Activated gamma-delta T cell (primary cell): ENCODE measurements around the gene MYMK.

ENCODE experiments used
- DNase-seq: peaks from one replicate; lab custom pipeline; 2025; lab: John Stamatoyannopoulos, UW

Gene MYMK

DNA sequence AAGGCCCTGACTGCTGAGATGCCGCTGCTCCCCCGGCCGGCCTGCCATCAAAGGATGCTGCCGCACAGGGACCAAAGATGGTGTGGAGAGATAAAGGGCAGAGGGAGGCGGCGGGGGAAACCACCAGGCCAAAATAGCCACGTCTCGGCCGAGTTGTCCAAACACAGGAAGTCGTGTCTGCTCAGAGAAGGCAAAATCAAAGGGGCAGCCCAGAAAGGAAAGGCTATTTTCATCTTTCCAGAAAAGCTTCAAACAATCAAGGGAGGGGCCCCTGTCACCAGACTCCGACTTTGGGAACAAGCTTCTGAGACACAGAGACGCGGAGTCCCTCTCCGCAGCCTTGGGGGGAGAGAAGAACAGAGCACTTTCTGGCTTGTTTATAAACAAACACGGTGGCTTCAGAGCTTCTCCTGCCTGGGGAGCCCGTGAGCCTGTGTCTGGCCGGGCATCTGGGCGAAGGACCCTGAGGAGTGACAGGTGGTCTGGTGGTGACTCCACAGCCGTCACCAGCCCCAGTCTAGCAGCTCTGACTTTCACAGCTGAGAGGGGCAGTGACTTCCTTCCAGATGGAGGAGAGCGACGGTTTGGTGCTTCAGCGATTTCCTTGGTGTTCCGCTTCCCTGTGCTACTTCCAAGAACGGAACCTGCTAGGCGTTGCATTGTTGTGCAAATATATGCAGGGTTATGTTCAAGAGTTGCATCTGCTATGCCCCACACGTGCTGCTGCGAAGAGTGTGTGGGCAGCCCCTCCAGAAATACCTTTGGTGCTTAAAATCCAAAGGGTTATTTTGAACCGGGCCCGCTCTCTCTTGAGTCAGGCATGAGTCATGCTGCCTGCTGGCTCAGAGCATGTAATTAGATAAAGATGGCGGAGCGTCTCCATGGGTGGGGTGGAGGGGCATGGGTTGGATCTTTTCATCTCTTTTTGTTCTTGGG, 33.7 kb upstream of the MYMK start:
- no peak for DNase-seq

DNA sequence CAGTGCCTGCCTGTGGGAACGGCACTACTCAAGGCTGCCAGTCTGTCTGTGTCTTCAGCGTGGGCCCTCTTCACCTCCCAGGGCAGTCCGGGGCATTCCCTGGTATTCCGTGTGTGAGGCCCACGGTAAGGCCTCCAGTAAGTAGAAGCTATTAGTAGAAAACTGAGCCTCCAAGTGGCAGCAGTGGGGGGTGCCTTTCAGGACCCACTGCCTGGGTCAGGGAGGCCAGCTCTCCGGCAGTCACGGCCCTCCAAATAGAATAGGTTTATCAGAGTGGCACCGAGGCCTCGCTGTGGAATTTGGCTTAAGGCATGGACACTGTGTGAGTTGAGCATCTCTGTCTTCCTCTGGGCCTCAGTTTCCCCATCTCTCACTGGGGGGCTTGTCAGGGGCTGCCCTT, 32.8 kb upstream of the MYMK start:
- no peak for DNase-seq

DNA sequence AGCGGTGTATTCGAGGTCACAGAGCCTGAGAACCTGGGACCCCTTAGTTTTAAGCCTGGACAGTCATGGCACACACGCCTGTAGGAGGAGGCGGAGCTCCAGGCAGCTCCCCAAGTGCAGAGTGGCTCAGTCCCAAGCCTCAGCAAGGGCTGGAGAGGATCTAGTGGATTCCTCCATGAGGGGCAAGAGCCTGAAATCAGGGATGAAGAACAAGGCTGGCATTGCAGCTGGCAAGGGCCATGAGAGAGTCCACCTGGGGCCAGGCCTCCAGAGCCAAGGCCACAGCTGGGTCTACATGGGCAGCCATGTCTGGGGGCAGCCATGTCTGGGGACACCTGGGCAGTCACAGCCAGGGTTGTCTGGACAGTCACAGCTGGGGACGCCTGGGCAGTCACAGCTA, 31.6 kb upstream of the MYMK start:
- no peak for DNase-seq

DNA sequence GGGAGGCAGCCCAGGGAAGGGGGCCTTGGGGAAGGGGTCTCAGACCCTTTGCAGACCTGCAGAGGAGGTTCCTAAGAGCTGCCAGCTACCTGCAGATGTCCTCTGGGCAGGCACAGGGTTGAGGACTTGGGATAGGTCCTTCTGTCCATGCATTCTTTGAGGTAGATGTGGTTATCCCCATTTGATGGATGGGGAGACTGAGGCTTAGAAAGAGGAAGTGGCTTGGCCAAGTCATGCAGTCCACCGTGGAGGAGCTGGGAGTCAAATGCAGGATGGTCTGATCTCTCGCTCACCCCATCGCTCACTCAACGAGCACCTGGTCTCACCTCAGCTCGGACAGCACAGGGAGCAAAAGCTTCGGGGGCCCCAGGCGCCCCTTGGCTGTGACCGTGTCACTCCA, 30.0 kb upstream of the MYMK start:
- no peak for DNase-seq

DNA sequence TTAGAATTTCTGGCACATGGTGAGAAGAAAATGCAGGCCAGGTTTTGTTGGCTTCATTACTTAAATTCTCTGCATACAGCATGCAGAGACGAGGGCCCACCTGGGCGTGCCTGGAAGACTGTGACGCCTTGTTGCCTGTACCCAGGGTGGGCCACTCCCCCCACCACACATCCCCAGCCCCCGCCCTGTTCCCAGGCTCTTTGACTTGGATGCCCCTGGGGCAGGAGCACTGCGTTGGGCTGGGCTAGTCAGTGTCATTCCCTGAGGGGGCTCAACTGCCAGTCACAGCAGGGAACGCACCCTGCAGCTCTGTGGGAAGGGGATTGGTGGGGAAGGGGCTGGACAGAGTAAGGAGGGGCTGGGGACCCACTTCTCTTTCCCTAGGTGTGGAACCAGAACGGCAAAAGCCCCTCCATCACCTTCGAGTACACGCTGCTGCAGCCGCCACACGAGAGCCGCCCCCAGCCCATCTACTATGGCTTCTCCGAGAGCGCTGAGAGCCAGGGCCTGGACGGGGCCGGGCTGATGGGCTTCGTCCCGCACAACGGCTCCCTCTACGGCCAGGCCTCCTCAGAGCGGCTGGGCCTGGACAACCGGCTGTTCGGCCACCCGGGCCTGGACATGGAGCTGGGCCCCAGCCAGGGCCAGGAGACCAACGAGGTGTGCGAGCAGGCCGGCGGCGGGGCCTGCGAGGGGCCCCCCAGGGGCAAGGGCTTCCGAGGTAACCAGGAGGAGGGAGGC, 29.4 kb upstream of the MYMK start:
- DNase-seq, result no peak

DNA sequence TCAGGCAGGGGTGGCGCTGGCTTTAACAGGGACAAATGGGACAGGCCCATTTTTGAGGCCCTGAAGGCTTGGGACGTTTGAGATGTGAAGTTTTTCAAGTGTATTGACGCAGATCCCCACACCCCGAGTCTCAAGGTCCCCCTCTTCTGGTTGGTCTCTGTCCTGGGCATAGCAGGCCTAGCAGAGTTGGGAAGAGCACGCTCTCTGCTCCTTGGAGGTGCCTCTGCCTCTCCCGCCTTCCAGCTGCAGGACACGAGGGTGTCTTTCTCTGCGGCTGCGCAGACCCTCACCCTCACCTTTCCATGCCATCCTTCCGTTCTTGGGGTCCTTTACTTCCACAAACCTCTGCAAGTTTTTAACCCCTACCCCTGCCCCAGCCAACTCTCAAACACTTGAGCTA, 28.4 kb upstream of the MYMK start:
- no peak for DNase-seq

DNA sequence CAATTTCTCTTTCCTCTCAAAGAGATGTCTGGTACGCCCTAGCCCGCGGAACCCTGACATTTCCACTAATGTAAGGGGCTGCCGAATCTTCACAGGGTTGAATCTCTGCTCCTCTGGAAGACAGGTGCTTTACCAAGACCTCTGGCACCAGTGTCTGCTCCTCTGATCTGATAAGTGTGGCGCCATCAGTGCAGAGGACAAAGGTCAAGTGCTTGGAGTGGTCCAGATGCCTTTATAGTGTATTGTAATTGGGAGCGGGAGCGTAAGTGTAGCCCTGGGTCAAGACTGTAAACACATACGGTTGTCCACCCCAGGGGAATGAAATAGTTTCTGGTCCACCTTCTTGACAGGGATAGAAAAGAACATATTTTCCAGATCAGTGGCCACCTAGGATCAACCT, 27.5 kb upstream of the MYMK start:
- DNase-seq, result no peak

DNA sequence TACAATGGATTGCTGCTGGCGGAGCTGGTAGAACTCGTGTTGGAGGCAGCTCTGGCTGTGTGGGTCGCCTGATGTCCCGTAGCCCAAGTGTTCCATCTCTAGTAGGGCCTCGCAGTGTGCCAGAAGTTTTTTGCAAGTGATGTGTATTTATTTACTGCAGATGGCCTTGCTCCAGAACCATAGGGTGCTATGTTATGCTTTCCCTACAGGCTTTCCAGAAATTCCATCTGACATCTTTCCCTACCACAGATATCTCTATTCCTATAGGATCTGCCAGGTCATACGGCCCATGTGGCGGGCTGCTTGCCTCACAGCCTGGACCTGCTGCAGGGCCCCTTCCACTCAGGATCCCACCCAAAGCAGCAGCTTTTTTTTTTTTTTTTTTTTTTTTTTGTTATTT, 26.7 kb upstream of the MYMK start:
- DNase-seq, result no peak

DNA sequence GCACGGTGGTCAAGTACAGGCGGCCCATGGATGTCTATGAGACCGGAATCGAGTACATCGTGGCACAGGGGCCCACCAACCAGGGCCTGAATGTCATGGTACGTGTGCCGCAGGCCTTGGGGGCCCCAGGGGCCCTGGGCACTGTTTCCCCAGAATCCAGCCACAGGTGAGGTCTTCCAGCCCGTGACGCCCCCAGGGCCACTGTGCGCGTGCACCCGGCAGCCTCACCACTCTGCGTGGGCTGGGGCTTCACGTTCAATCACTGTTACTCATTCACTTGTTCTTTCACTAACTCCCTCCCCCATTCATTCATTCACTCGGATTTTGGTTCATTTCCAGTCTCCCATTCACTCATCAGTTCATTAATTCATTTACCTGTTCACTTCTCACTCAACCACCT, 22.4 kb upstream of the MYMK start:
- no peak for DNase-seq

DNA sequence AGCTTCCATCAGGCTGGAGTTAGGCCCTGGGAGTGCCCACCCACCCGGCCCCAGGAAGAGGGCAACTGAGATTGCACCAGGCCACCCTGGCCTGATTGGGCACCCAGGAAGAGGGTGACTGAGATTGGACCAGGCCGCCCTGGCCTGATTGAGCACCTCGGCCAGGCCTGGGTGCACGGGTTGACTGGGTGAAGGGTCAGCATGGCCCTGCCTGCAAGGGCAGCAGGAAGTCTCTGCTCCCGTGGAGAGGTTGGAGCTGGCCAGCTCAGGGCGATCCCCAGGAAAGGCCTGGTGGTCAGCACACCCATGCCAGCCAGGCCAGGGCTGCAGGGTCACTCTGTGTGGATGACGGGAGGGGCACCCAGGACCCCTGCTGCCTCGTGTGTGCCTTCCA, 21.5 kb upstream of the MYMK start:
- no peak for DNase-seq

DNA sequence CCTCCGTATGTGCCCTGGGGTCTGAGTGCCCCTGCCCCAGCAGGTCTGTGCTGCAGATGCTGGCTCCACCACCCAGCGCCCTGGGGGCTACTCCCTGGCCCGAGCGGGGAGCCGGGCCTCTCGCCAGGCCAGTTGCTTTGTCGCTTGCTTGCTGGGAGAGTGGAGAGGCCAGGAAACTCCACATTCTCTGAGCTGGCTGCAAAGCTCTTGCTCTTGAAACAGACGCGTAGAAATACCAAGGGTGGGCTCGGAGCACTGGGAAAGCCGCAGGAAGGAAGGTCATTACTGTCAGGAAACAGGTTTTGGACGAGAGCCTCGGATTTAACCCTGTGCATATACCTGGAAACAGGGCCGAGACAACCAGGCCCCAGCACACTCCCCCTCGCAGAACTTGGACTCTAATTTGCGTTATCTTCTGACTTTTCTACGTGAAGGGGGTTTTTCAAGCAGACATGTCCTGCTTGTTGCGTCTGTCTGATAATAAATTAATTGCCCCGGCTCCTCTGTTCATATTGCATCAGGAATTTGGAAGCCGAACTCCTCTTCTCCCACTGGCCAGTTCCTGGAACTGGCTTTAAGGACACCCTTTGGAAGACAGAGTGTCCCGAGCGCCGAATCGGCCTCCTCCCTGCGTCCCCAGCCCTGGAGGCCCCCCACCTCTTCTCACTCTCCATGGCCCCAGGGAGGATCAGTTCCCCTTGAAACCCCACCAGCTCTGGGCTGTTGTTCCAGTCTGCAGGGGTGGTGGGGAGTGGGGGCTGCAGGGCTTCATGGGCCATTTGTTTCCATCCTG, 20.9 kb upstream of the MYMK start:
- DNase-seq, result no peak

DNA sequence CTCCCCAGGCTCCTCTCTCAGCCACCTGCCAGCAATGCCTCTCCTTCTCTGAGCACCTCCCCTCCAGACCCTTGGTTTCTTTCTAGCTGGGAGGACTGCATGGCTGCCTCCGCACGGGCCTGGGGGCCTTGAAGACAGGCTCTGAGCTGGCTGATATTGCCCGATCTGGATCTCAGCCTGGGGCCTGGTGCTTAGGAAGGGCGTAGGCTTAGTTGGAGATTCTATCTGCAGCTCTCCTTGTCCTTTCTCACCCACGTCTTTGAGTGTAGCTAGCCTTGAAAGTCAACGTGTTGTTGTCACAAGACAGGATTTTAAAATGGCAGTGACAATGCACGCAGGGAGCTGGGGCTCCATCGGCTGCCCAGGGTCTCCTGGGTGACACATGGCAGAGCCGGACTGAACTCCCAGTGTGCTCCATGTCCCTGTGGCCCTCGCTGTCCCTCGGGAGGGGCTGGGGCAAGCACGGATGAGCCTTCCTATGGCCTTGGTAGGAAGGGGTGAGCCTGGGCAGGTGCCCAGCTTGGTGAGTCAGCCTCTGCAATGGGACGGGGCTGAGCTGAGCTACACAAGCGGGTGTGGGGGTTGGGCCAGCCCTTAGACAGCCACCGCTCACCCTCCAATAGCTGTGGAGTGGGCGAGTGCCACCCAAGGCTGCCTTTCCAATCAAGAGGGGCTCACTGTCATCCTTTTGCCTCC, 19.2 kb upstream of the MYMK start:
- no peak for DNase-seq

DNA sequence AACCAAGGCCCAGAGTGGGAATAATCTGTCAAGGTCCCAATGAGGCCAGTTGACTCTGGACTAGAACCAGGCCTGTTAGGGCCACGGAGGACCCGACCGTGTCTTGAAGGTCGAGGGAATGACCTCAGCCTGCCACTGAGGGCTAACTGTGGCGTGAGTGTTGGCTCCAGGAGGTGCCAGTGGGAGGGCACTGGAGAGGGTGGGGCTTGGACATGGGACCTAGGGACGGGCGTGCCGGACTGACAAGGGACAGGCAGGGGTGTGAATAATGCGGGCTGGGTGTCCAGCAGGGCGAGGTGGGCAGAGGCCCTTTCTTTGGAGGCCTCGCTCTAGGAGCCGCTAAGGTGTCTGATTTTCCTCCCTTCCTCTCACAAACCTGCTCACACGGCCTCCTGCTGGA, 17.2 kb upstream of the MYMK start:
- DNase-seq, result no peak

DNA sequence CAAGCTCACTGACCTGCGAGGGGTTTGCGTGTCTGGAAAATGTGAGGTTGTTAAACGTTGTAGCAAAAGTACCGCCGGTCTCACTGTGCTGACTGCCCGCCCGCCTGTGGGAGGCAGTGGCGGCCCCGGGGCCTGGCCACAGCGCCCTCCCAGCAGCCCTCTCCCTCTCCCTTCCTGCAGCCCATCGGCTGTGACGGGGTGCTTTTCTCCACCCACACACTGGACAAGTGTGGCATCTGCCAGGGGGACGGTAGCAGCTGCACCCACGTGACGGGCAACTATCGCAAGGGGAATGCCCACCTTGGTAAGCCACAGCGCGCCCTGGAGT, 15.9 kb upstream of the MYMK start:
- DNase-seq, result no peak

DNA sequence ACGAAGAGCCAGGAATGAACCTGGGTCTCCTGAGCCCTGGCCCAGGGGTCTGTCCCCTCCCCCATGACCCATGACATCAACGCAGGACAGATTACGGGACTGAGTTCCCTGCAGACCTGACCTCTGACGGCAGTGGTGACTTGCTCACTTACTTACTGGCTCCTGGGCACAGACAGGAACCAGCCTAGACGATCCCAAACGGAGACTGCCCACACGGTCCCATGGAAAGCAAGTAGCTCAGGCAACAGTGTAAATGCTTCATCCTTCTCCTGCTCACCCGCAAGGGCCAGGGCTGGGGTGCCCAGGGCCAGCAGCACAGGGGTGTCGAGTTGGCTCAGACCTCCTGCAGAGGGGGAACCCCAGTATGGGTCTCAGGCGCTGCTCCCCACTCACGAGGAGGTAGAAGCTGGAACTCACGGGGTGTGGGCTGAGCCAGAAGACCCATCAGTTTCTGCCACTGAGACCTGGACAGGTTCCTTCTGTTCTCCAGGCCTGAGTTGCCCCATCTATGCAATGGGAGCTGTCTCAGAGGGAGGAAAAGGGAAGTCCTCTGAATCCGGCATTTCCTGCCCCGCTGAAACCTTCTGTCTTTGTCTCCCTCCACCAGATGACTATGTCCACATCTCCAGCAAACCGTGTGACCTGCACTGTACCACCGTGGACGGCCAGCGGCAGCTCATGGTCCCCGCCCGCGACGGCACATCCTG, 15.4 kb upstream of the MYMK start:
- no peak for DNase-seq

DNA sequence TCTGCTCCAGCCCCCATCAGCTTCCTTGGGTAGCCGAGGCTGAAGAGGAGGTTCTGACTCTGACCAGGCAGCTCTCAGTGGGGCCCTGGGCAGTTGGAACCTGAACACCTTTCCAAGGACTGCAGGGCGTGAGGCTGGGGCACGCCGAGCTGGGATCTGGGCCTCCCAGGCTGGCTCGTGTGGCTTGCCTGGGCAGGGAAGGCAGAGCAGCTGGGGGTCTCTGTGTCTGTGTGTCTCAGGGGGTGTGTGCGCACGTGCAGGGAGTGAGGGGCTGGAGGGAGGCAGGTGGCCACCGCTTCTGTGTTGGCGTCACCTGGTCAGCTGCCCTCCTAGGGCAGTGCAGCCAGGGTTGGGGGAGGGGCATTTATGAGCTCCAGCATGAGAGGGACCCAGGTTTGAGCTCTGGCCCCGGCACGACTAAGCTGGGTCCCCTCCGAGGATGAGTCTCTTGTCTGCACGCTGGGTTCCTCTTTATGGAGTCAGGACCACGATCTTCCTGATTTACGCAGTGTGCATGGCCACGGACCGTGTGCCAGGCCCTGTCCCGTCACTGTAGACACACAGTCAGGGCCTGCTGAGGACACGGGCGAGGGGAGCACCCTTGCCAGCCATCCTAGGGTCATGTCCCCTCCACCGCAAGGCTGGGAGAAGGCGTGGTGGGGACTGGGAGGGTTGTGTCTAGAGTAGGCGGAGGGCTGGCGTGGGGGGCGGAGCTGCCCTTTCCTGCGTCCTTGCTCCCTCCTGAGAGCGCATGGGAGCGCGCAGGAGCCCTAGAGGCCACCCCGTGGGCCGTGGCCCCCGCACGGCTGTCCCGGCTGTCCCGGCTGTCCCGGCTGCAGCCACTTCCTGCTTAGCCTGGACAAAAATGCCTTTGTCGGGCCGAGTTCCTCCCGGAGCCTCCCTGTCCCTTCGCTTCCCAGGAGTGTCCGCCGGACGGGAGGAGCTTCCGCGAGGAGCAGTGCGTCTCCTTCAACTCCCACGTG, 14.4 kb upstream of the MYMK start:
- DNase-seq, result no peak

DNA sequence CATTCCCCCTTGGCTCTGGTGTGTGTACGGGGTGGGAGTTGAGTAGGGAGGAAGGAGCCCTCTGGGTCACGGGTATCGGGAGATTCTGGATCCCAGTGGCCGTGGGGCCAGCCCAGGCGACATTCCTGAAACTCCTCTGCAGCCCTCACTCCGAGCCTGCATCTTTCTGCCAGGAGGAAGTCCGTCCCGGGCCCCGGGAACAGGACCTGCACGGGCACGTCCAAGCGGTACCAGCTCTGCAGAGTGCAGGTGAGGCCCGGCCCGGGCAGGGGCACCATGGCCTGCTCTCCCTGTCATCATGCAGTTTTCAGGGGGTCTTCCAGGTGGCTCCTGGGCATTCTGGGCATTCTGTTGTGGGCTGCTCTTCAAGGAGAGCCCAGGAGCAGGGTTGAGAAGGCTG, 13.4 kb upstream of the MYMK start:
- DNase-seq, result no peak

DNA sequence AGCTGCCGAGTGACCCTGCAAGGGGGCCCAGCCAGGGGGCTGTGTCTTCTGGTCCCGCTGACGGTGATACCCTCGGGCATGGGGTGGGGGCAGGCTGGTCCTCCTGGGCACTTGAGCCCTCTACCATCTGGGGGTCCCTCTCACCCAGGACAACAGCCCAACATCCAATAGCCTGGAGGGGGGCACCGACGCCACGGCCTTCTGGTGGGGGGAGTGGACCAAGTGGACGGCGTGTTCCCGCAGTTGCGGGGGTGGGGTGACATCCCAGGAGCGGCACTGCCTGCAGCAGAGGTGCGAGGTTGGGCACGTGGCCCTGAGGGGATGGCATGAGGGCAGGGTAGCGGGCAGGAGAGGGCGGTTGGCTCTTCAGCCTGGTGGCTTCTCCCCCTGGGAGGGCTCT, 12.5 kb upstream of the MYMK start:
- no peak for DNase-seq

DNA sequence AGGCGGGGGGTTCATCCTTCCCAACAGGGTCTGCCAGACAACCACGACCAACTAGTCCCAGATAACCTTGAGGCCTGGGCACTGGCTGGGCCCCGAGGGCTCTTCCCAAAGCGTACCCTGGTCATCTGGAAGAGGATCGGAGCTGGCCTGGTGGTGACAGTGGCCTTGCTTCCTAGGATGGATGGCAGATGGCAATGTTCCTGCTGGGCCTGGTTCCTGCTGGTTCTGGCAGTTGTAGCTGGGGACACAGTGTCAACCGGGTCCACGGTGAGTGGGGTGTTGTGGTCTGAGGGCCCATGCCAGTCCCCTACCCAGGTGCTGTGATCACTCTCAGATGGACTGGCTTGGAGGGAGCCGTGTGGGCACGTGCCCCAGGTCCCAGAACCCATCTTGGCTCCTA, 11.8 kb upstream of the MYMK start:
- DNase-seq, result no peak

DNA sequence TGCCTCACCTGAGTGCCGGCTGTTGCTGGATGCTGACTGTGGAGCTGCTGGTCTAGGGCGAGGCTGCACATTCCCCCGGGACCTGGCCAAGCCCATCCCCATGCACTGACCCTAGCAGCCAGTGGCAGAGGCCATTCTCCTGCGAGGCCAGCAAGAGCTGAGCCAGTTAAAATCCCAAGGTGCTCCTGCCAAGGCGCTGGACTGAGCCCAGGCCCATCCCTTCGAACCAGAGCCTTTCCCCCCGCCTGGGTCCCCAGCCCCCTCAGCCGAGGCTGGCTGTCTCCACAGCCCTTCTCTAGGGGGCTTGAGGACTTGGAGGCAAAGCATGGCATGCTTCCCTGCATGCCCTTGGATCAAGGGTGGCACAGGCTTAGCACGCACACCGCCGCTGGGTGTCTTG, 11.3 kb upstream of the MYMK start:
- no peak for DNase-seq
